Suprapubic skin (tissue), 4 donors: ENCODE measurements around the gene SLC36A2. TPM values are rescaled to one million over a fixed set of nuclear protein-coding genes. Genes with fewer than 3 reads are reported as not detected.
A peak's percentile ranks its signal among the peaks of the same experiment; 100 is the strongest.

ENCODE experiments used
- DNase-seq, 2 donors: peaks; one replicate each; pipeline ENCODE4 v3.0.0-alpha.2; 2019; ENCODE audit warnings: low spot score in 2 of 2
- H3K27ac ChIP-seq: fragments of 200-600 bp; sonication (generic); one replicate; pipeline ENCODE4 v1.5.1; 2019
- H3K27me3 ChIP-seq: fragments of 200-600 bp; sonication (generic); one replicate; pipeline ENCODE4 v1.5.1; 2019
- H3K36me3 ChIP-seq: fragments of 200-600 bp; sonication (generic); one replicate; pipeline ENCODE4 v1.5.1; 2019
- H3K4me1 ChIP-seq: fragments of 200-600 bp; sonication (generic); one replicate; pipeline ENCODE4 v1.5.1; 2019
- H3K4me3 ChIP-seq: fragments of 200-600 bp; sonication (generic); one replicate; pipeline ENCODE4 v1.5.1; 2019; ENCODE audit warnings: mild to moderate bottlenecking
- H3K9me3 ChIP-seq: fragments of 200-600 bp; sonication (generic); one replicate; pipeline ENCODE4 v1.5.1; 2019
- EP300 ChIP-seq: sonication (generic); formaldehyde crosslinking; IDR thresholded peaks from one replicate; pipeline ENCODE4 v1.6.1; 2017; ENCODE audit warnings: antibody characterized with exemption
- POLR2A ChIP-seq, 2 donors: fragments of 450-650 bp; IDR thresholded peaks; one replicate each; pipeline ENCODE4 v1.6.1; 2017; ENCODE audit warnings: antibody characterized with exemption in 2 of 2, mild to moderate bottlenecking in 2 of 2, moderate library complexity in 2 of 2
- POLR2AphosphoS5 ChIP-seq, 3 donors: sonication (generic); formaldehyde crosslinking; IDR thresholded peaks; one replicate each; pipeline ENCODE4 v1.6.1; 2017; ENCODE audit warnings: antibody characterized with exemption in 3 of 3
- WGBS: methylation state at CpG from one replicate; pipeline ENCODE4 v1.1.5; 2018; 5-methylcytosine and 5-hydroxymethylcytosine counted together
- total RNA-seq, 4 donors: library from RNA; depleted of rRNA; stranded (reverse); fragments of >200 nt; gene quantifications; one replicate each; pipeline ENCODE4 v1.1.0, GENCODE V29; 2016
- TF ChIP-seq, protein P1 (sequence below), 2 donors: fragments of 200-600 bp in 1 of 2; fragments of 450-650 bp in 1 of 2; sonication (generic) in 1 of 2; IDR thresholded peaks; one replicate each; pipeline ENCODE4 v1.5.1; 2016 to 2019; ENCODE audit warnings: antibody characterized with exemption in 2 of 2, mild to moderate bottlenecking in 1 of 2, moderate library complexity in 1 of 2

Gene SLC36A2
- total RNA-seq, 4 donors from 2014 or later, result not detected

DNA sequence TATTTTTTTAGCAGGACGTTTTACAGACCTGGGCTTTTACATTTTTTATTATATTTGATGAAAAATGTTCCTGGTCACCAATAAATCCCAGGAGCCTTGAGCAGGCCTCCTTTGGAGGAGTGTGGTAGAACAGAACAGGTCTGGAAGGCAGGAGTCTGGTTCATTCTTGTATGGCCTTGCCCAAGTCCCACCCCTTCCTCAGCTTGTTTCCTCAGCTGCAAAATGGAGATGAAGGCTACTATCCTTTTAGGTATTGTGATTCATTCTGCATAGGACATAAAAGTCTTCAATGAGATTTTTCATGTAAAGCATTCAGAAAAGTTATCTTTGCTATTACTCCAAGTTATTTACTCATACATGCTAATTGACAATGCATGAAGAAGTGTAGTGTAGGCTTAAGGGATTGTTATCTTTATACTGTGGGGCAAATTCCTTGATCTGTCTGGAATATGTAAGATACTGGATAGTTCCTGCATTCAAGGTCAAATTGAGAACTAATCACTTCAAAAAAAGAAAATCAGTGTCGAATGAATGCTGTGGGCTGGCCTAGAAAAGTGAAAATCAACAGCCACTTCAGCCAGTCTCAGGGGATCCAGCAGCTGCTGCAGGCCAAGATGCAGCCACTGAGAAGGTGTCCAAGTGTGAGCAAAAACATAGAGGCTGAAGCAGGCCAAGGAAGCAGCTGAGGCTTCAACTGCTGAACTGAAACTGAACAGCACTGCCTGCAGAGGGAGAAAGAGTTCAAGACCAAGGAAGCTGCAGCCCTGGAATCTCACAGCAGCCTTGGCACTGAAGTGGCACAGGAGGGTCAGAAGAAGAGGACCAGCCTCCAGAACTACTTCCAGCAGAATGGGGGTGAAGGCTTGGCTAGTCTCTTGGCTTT lies 28.3 kb downstream of the SLC36A2 start:
- 67% methylated on average over 2 of the region's 2 CpGs for WGBS
- no peaks in the 10 kb centered on the region for H3K4me1 ChIP-seq
- DNase-seq, result no peak
- no peak overlapping the region for H3K4me3 ChIP-seq
- TF ChIP-seq EP300 (no peak), POLR2A (IDR thresholded peaks at IDR 0.05) (no peak), POLR2AphosphoS5 (IDR thresholded peaks at IDR 0.05) (no peak)
- TF ChIP-seq, protein P1, sequence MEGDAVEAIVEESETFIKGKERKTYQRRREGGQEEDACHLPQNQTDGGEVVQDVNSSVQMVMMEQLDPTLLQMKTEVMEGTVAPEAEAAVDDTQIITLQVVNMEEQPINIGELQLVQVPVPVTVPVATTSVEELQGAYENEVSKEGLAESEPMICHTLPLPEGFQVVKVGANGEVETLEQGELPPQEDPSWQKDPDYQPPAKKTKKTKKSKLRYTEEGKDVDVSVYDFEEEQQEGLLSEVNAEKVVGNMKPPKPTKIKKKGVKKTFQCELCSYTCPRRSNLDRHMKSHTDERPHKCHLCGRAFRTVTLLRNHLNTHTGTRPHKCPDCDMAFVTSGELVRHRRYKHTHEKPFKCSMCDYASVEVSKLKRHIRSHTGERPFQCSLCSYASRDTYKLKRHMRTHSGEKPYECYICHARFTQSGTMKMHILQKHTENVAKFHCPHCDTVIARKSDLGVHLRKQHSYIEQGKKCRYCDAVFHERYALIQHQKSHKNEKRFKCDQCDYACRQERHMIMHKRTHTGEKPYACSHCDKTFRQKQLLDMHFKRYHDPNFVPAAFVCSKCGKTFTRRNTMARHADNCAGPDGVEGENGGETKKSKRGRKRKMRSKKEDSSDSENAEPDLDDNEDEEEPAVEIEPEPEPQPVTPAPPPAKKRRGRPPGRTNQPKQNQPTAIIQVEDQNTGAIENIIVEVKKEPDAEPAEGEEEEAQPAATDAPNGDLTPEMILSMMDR (IDR thresholded peaks at IDR 0.05), result no peak
- no peaks in the 10 kb centered on the region for H3K36me3 ChIP-seq
- H3K9me3 ChIP-seq, result no peaks in the 10 kb centered on the region
- no peaks in the 10 kb centered on the region for H3K27me3 ChIP-seq
- H3K27ac ChIP-seq, result no peak overlapping the region

DNA sequence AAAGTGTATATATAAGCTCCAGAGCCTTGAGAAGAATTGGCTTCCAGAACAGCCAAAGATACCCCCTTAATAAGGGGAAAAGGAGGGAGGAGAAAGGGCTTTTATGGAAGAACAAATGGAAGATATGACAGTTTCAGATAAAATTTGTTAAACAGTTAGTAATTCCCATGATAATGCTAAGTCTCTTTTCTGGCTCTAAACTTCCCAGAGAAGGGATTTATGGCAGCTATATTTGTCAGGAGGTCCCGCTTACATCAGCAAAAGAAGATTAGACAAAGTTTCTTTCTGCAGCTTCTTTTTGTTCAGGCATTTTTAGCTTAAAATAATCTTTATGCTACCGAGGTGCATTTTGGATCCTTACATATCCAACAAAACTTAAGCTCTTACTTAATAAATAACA lies 29.5 kb downstream of the SLC36A2 start:
- no peak for TF ChIP-seq POLR2A (IDR thresholded peaks at IDR 0.05)
- no peak for TF ChIP-seq EP300

GRCh38 chr5:151315998-151316597 lies 31.3 kb downstream of the SLC36A2 start:
- Histone ChIP-seq H3K27ac (no peak overlapping the region), H3K9me3 (no peaks in the 10 kb centered on the region), H3K4me3 (no peak overlapping the region), H3K27me3 (no peaks in the 10 kb centered on the region), H3K36me3 (no peaks in the 10 kb centered on the region), H3K4me1 (no peaks in the 10 kb centered on the region)
- TF ChIP-seq POLR2AphosphoS5 (IDR thresholded peaks at IDR 0.05) (no peak), POLR2A (IDR thresholded peaks at IDR 0.05) (no peak), EP300 (no peak)
- TF ChIP-seq, protein P1 (IDR thresholded peaks at IDR 0.05), result peak; percentile 43 to 79
- 60% methylated on average over 8 of the region's 8 CpGs for WGBS
- DNase-seq, result peak; percentile 70 to 83

More for the DNA sequence above, 29.5 kb downstream of the SLC36A2 start:
- no peaks in the 10 kb centered on the region for H3K4me1 ChIP-seq
- H3K27me3 ChIP-seq, result no peaks in the 10 kb centered on the region
- H3K27ac ChIP-seq, result no peak overlapping the region
- no peaks in the 10 kb centered on the region for H3K9me3 ChIP-seq
- no peak for DNase-seq
- no peak overlapping the region for H3K4me3 ChIP-seq
- 77% methylated on average over 2 of the region's 2 CpGs for WGBS
- H3K36me3 ChIP-seq, result no peaks in the 10 kb centered on the region

- no peaks in the 10 kb centered on the region for H3K27me3 ChIP-seq
- no peak for DNase-seq
- no peak overlapping the region for H3K4me3 ChIP-seq
- WGBS, result 67% methylated on average over 2 of the region's 2 CpGs
- TF ChIP-seq EP300, result no peak
- TF ChIP-seq, protein P1 (IDR thresholded peaks at IDR 0.05), result no peak
- TF ChIP-seq POLR2A (IDR thresholded peaks at IDR 0.05), result no peak
- TF ChIP-seq POLR2AphosphoS5 (IDR thresholded peaks at IDR 0.05), result no peak
- H3K9me3 ChIP-seq, result no peaks in the 10 kb centered on the region
- no peaks in the 10 kb centered on the region for H3K4me1 ChIP-seq
- no peaks in the 10 kb centered on the region for H3K36me3 ChIP-seq
- no peak overlapping the region for H3K27ac ChIP-seq
Measured at GRCh38 chr5:151313357-151313756, 34.0 kb downstream of the SLC36A2 start.

DNA sequence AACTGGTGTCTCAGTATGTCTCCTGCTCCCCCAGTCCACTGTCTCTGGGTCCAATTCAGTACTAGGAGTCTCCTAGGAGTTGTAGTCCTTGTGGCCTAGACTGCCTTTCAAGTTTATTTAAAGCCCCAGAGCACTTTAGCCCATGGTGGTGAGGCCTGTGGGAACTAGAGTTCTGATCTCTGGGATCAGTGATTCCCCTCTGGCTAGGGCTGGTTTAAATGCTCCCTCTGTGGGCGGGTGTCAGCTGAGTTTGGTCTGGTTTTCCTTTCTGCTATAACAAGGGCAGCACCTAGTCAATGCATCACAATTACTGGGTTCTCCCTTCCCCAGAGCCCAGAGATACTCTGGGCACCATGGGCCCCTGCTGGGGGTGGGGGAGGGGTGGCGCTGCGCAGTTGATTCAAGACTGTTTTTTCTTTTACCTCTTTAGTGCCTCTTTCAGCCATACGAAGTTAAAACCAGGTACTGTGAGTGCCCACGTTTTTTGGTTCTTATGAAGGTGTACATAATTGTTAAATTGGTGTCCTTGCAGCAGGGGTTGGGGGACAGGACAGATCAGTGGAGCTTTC lies 34.5 kb downstream of the SLC36A2 start:
- Histone ChIP-seq H3K4me3 (no peak overlapping the region), H3K9me3 (no peaks in the 10 kb centered on the region), H3K27me3 (no peaks in the 10 kb centered on the region), H3K36me3 (no peaks in the 10 kb centered on the region), H3K4me1 (no peaks in the 10 kb centered on the region), H3K27ac (no peak overlapping the region)
- DNase-seq, result no peak
- TF ChIP-seq POLR2A (IDR thresholded peaks at IDR 0.05) (no peak), POLR2AphosphoS5 (IDR thresholded peaks at IDR 0.05) (no peak)
- TF ChIP-seq, protein P1 (IDR thresholded peaks at IDR 0.05), result no peak
- WGBS, result 78% methylated on average over 5 of the region's 5 CpGs
